HepG2 (cell line): ENCODE measurements around the gene MAP4K3. TPM values are rescaled to one million over a fixed set of nuclear protein-coding genes. Genes with fewer than 3 reads are reported as not detected.

Experiments
- ATAC-seq: fragments of 200-7000 bp; cut with Tn5 transposase; 3 replicates; pipeline ENCODE4 v1.9.1; 2020; ENCODE audit warnings: mild to moderate bottlenecking, moderate library complexity
- BruUV-seq: library from RNA; stranded (reverse); fragments of 400-500 nt; replicated peaks from 2 replicates; lab custom pipeline; 2021; lab: Mats Ljungman, UMichigan
- CTCF ChIA-PET: fragments of 300-600 bp; formaldehyde crosslinking; extraction: SDS; loops from one replicate; lab custom pipeline; 2021; ENCODE audit warnings: low total read pairs, inconsistent platforms, low intra/inter-chr PET ratio; lab: Yijun Ruan, JAX
- POLR2A ChIA-PET: fragments of 350-600 bp; sonication (Branson Sonifier 250); formaldehyde crosslinking; loops from one replicate; lab custom pipeline; 2020; ENCODE audit warnings: antibody characterized with exemption, inconsistent platforms; lab: Yijun Ruan, JAX
- DNase-seq: peaks from one replicate; pipeline ENCODE4 v3.0.0-alpha.2; 2015; ENCODE audit warnings: low spot score
- FAIRE-seq: peaks from 3 replicates; lab custom pipeline; 2011; peaks lifted over from hg19 to GRCh38; lab: Jason Lieb, UNC
- H2AFZ ChIP-seq: one replicate; pipeline ENCODE4 v1.6.1; 2011; ENCODE audit warnings: low read length, inconsistent platforms
- H3K27ac ChIP-seq: fragments of 300-600 bp; 3 replicates; pipeline ENCODE4 v1.8.0; 2011; ENCODE audit warnings: mixed run types, mild to moderate bottlenecking, mixed read lengths, low read length, inconsistent platforms; ENCODE audit not compliant: insufficient read depth; ENCODE audit errors: extremely low read length
- H3K27me3 ChIP-seq, 2 experiments: fragments of 200-600 bp in 1 of 2; 2 replicates in 1 of 2; 3 replicates in 1 of 2; pipeline versions ENCODE4 v1.6.0 to v1.8.0; 2011; ENCODE audit warnings: low read length in 2 of 2, mild to moderate bottlenecking in 2 of 2, moderate library complexity in 2 of 2, inconsistent platforms in 1 of 2; ENCODE audit not compliant: insufficient read depth in 2 of 2, control insufficient read depth in 1 of 2
- H3K36me3 ChIP-seq, 2 experiments: fragments of 200-600 bp in 1 of 2; replicated peaks in 1 of 2; 2 replicates in 1 of 2; 3 replicates in 1 of 2; pipeline versions ENCODE4 v1.5.1 to v1.8.0; 2011; ENCODE audit warnings: low read length in 2 of 2, inconsistent platforms in 1 of 2; ENCODE audit not compliant: insufficient read depth in 2 of 2, control insufficient read depth in 1 of 2
- H3K4me1 ChIP-seq: 2 replicates; pipeline ENCODE4 v1.5.1; 2012; ENCODE audit warnings: low read length, inconsistent platforms; ENCODE audit not compliant: insufficient read depth
- H3K4me2 ChIP-seq: 2 replicates; pipeline ENCODE4 v1.6.0; 2011; ENCODE audit warnings: low read depth, low read length, inconsistent platforms
- H3K4me3 ChIP-seq, 3 experiments: fragments of 200-600 bp in 1 of 3; sonication (generic), shearing (Covaris generic) in 1 of 3; replicated peaks in 1 of 3; 2 replicates each; pipeline ENCODE4 v1.5.1; 2011 to 2016; ENCODE audit warnings: low read length in 3 of 3, inconsistent platforms in 2 of 3, low read depth in 2 of 3, mild to moderate bottlenecking in 2 of 3, control low read depth in 1 of 3, mixed read lengths in 1 of 3; ENCODE audit not compliant: insufficient read depth in 1 of 3
- H3K79me2 ChIP-seq: one replicate; pipeline ENCODE4 v1.6.1; 2011; ENCODE audit warnings: low read length, inconsistent platforms; ENCODE audit not compliant: insufficient read depth
- H3K9ac ChIP-seq: 2 replicates; pipeline ENCODE4 v1.6.0; 2011; ENCODE audit warnings: mild to moderate bottlenecking, low read depth, low read length, inconsistent platforms; ENCODE audit not compliant: insufficient read depth
- H3K9me3 ChIP-seq: 2 replicates; pipeline ENCODE4 v1.5.1; 2012; ENCODE audit warnings: mild to moderate bottlenecking, low read length
- H4K20me1 ChIP-seq: 2 replicates; pipeline ENCODE4 v1.6.0; 2011; ENCODE audit warnings: inconsistent platforms, mild to moderate bottlenecking, low read length, moderate library complexity; ENCODE audit not compliant: insufficient read depth
- ASH2L ChIP-seq: fragments of 300-600, 200-600 bp; sonication (generic); IDR thresholded peaks from 2 replicates; pipeline ENCODE4 v1.7.0; 2017; ENCODE audit warnings: low read depth, mild to moderate bottlenecking, moderate library complexity, mixed read lengths, low read length; ENCODE audit not compliant: insufficient read length
- CCDC6 ChIP-seq: sonication (generic); formaldehyde crosslinking; IDR thresholded peaks from 2 replicates; pipeline ENCODE4 v1.8.1; 2022; ENCODE audit warnings: mild to moderate bottlenecking, missing genetic modification reagents, moderate library complexity
- CEBPG ChIP-seq: IDR thresholded peaks from 2 replicates; pipeline ENCODE4 v1.6.1; 2016
- E2F2 ChIP-seq: sonication (generic); formaldehyde crosslinking; IDR thresholded peaks from 2 replicates; pipeline ENCODE4 v1.4.0; 2020; ENCODE audit warnings: missing genetic modification reagents, borderline replicate concordance
- GABPB1 ChIP-seq: IDR thresholded peaks from 2 replicates; pipeline ENCODE4 v1.6.1; 2016; ENCODE audit warnings: mild to moderate bottlenecking, missing genetic modification reagents, moderate library complexity, missing compliant biosample characterization
- HNRNPUL1 ChIP-seq: fragments of 200-400 bp; formaldehyde crosslinking; IDR thresholded peaks from 2 replicates; pipeline ENCODE4 v1.6.1; 2017; ENCODE audit warnings: low read depth, mild to moderate bottlenecking, low read length, moderate library complexity
- IKZF5 ChIP-seq: IDR thresholded peaks from 2 replicates; pipeline ENCODE4 v1.6.1; 2018; ENCODE audit warnings: missing genetic modification reagents, mild to moderate bottlenecking, missing compliant biosample characterization
- JUNB ChIP-seq: sonication (generic); formaldehyde crosslinking; IDR thresholded peaks from 2 replicates; pipeline ENCODE4 v1.8.0; 2022; ENCODE audit warnings: missing genetic modification reagents, mild to moderate bottlenecking, borderline replicate concordance
- MAFG ChIP-seq: sonication (generic); formaldehyde crosslinking; IDR thresholded peaks from 2 replicates; pipeline ENCODE4 v1.5.1; 2020; ENCODE audit warnings: mild to moderate bottlenecking, missing genetic modification reagents
- MXI1 ChIP-seq: IDR thresholded peaks from 3 replicates; pipeline ENCODE4 v1.6.1; 2012; ENCODE audit warnings: low read depth, low read length, inconsistent platforms, borderline replicate concordance
- PLRG1 ChIP-seq: fragments of 450-650 bp; conservative IDR thresholded peaks from 2 replicates; pipeline ENCODE4 v1.6.1; 2016
- POLR2A ChIP-seq, 2 experiments: IDR thresholded peaks; 2 replicates each; pipeline ENCODE4 v1.6.1; 2011; ENCODE audit warnings: low read depth in 2 of 2, low read length in 2 of 2, mild to moderate bottlenecking in 1 of 2, moderate library complexity in 1 of 2; ENCODE audit not compliant: insufficient read depth in 1 of 2
- SMARCE1 ChIP-seq: fragments of 450-650 bp; IDR thresholded peaks from 2 replicates; pipeline ENCODE4 v1.6.1; 2017; ENCODE audit warnings: borderline replicate concordance
- TFAP4 ChIP-seq: sonication (generic); IDR thresholded peaks from 2 replicates; pipeline ENCODE4 v1.6.1; 2016; ENCODE audit warnings: low read depth, borderline replicate concordance
- ZNF143 ChIP-seq: sonication (generic); formaldehyde crosslinking; IDR thresholded peaks from 2 replicates; pipeline ENCODE4 v1.4.0; 2020; ENCODE audit warnings: missing genetic modification reagents
- ZNF292 ChIP-seq: sonication (generic); formaldehyde crosslinking; IDR thresholded peaks from 2 replicates; pipeline ENCODE4 v1.8.1; 2022; ENCODE audit warnings: mild to moderate bottlenecking, low read depth, missing genetic modification reagents, borderline replicate concordance
- ZNF3 ChIP-seq: IDR thresholded peaks from 2 replicates; pipeline ENCODE4 v1.7.0; 2017; ENCODE audit warnings: inconsistent platforms
- ZNF577 ChIP-seq: sonication (generic); formaldehyde crosslinking; IDR thresholded peaks from 2 replicates; pipeline ENCODE4 v1.4.0; 2020; ENCODE audit warnings: mild to moderate bottlenecking, low read depth, missing genetic modification reagents, borderline replicate concordance
- ZNF782 ChIP-seq: sonication (generic); formaldehyde crosslinking; IDR thresholded peaks from 2 replicates; pipeline ENCODE4 v1.4.0; 2020; ENCODE audit warnings: missing genetic modification reagents, mild to moderate bottlenecking, borderline replicate concordance
- WGBS: methylation state at CpG from one replicate; pipeline ENCODE4 v1.1.6; 2017; ENCODE audit warnings: low lambda C conversion rate; 5-methylcytosine and 5-hydroxymethylcytosine counted together
- in situ Hi-C: cut with HindIII; loops from 2 replicates; pipeline ENCODE4 v1.10.0; 2017; ENCODE audit warnings: low pct_unique_long_range_greater_than_20kb; ENCODE audit not compliant: extremely low pct_ligation_motif_present
- intact Hi-C: fragments of 100-400 bp; cut with micrococcal nuclease; formaldehyde crosslinking; loops from one replicate; pipeline ENCODE4 v1.10.0; 2022; ENCODE audit not compliant: unreplicated experiment
- polyA plus RNA-seq, 8 experiments: library from polyadenylated mRNA; depleted of rRNA in 3 of 8; stranded (reverse) in 7 of 8; unstranded in 1 of 8; fragments of >200 nt; fragmentation: Illumina TruSeq in 4 of 8; extraction: Trizol in 4 of 8; gene quantifications; 2 replicates each; pipeline versions ENCODE4 v1.2.1 to v1.2.3, GENCODE V29; 2011 to 2016; ENCODE audit warnings: low read depth in 4 of 8, missing spikeins in 1 of 8, mixed read lengths in 1 of 8; ENCODE audit not compliant: insufficient read depth in 1 of 8
- total RNA-seq, 5 experiments: library from RNA; depleted of rRNA; stranded (reverse); fragments of >200 nt; fragmentation: Illumina TruSeq; extraction: Trizol; gene quantifications; 2 replicates each; pipeline ENCODE4 v1.2.3, GENCODE V29; 2016; ENCODE audit warnings: low read depth in 1 of 5
- TF ChIP-seq, protein P1 (sequence below): sonication (generic); formaldehyde crosslinking; IDR thresholded peaks from 2 replicates; pipeline ENCODE4 v1.4.0; 2020; ENCODE audit warnings: mild to moderate bottlenecking, low read depth, missing genetic modification reagents
- TF ChIP-seq, protein P2 (sequence below): IDR thresholded peaks from 2 replicates; pipeline ENCODE4 v1.6.1; 2016; ENCODE audit warnings: missing compliant biosample characterization, missing genetic modification reagents, borderline replicate concordance

MAP4K3 gene
- total and polyA plus RNA-seq, 2 of the 13 experiments (the other 11 are each of a cell fraction or from before 2014, with no cell fraction given), result 45.9 to 53.2 TPM

DNA sequence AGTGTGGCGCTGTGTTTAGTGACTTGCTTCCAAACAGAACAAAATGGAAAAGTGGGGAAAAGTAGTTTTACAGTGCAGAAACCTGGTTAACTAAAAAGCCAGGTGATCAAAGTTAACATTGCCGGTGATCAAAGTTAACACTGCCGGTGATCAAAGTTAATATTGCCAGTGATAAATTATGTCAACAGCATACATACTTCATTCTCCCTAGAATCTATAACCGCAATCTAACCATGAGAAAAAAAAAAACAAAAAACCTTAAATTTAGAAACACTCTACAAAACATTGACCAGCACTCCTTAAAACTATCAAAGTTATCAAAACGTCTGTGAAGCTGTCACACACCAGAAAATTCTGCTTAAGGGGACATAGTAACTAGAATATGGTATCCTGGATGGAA, 18.6 kb downstream of the MAP4K3 start (continued):
- no peak for TF ChIP-seq CCDC6 (CRISPR knock-in tag)
- TF ChIP-seq ZNF292 (CRISPR knock-in tag), result no peak
- TF ChIP-seq MXI1, result no peak

GRCh38 chr2:39416140-39416539, 20.9 kb downstream of the MAP4K3 start:
- ChIA-PET POLR2A (no interaction called here), CTCF (no interaction called here)
- Histone ChIP-seq H3K4me2 (no peak overlapping the region), H2AFZ (no peak overlapping the region), H3K9me3 (no peaks in the 10 kb centered on the region), H3K27ac (no peak overlapping the region), H3K4me3 (no peak overlapping the region), H3K27me3 (no peaks in the 10 kb centered on the region), H3K79me2 (peaks cover 99% of the 10 kb centered on the region), H4K20me1 (peaks cover 89% of the 10 kb centered on the region), H3K9ac (no peak overlapping the region), H3K36me3 (no peaks in the 10 kb centered on the region; a peak in 2 of 5 replicates), H3K4me1 (peaks cover 71% of the 10 kb centered on the region)
- no TSS peak for BruUV-seq
- intact Hi-C loops (no loop called here), in situ Hi-C loops (no loop called here)
- FAIRE-seq (no peak), ATAC-seq (no peak), DNase-seq (no peak)
- WGBS, result 96% methylated on average over 2 of the region's 2 CpGs
- TF ChIP-seq, protein P1, sequence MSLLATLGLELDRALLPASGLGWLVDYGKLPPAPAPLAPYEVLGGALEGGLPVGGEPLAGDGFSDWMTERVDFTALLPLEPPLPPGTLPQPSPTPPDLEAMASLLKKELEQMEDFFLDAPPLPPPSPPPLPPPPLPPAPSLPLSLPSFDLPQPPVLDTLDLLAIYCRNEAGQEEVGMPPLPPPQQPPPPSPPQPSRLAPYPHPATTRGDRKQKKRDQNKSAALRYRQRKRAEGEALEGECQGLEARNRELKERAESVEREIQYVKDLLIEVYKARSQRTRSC, result no peak
- no peak for TF ChIP-seq ZNF782
- TF ChIP-seq JUNB (CRISPR knock-in tag), result no peak
- no peak for TF ChIP-seq HNRNPUL1
- no peak for TF ChIP-seq E2F2 (CRISPR knock-in tag)
- no peak for TF ChIP-seq SMARCE1
- no peak for TF ChIP-seq POLR2A (IDR thresholded peaks at IDR 0.05; ENCODE audit: insufficient read depth in 1 of 2, low read depth in 2 of 2, low read length in 2 of 2)
- TF ChIP-seq ASH2L, result no peak
- TF ChIP-seq TFAP4, result no peak
- no peak for TF ChIP-seq ZNF577
- TF ChIP-seq ZNF3 (CRISPR knock-in tag), result no peak
- no peak for TF ChIP-seq GABPB1 (CRISPR knock-in tag)
- TF ChIP-seq, protein P2, sequence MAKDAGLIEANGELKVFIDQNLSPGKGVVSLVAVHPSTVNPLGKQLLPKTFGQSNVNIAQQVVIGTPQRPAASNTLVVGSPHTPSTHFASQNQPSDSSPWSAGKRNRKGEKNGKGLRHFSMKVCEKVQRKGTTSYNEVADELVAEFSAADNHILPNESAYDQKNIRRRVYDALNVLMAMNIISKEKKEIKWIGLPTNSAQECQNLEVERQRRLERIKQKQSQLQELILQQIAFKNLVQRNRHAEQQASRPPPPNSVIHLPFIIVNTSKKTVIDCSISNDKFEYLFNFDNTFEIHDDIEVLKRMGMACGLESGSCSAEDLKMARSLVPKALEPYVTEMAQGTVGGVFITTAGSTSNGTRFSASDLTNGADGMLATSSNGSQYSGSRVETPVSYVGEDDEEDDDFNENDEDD (CRISPR knock-in tag), result no peak
- no peak for TF ChIP-seq IKZF5
- TF ChIP-seq ZNF143 (CRISPR knock-in tag), result no peak
- no peak for TF ChIP-seq CEBPG
- no peak for TF ChIP-seq MAFG (CRISPR knock-in tag)
- TF ChIP-seq PLRG1, result no peak
